Gastrocnemius medialis (tissue), 4 donors: ENCODE measurements around the gene SLC25A12. TPM values are rescaled to one million over a fixed set of nuclear protein-coding genes. Genes with fewer than 3 reads are reported as not detected.

Experiments used
- ATAC-seq, 2 donors: fragments of 150-250 bp; one replicate each; pipeline ENCODE4 v1.9.1; 2016
- DNase-seq, 2 donors: peaks; one replicate each; pipeline ENCODE4 v3.0.0-alpha.2; 2019
- H3K27ac ChIP-seq, 4 donors: fragments of 200-600 bp; sonication (generic); 1 replicate in 1 of 4; 2 replicates in 3 of 4; pipeline ENCODE4 v1.5.1; 2016 to 2018; ENCODE audit warnings: mild to moderate bottlenecking in 2 of 4, moderate library complexity in 1 of 4
- H3K27me3 ChIP-seq, 3 donors: fragments of 200-600 bp; sonication (generic) in 2 of 3; 1 replicate in 1 of 3; 2 replicates in 2 of 3; pipeline versions ENCODE4 v1.5.1 to v1.6.0; 2016 to 2019; ENCODE audit warnings: mild to moderate bottlenecking in 1 of 3, moderate library complexity in 1 of 3
- H3K36me3 ChIP-seq, 2 donors: fragments of 200-600 bp; sonication (generic) in 1 of 2; one replicate each; pipeline ENCODE4 v1.5.1; 2017 to 2018
- H3K4me1 ChIP-seq, 2 donors: fragments of 200-600 bp; sonication (generic) in 1 of 2; one replicate each; pipeline ENCODE4 v1.5.1; 2016 to 2017; ENCODE audit warnings: mild to moderate bottlenecking in 2 of 2
- H3K4me3 ChIP-seq, 4 donors: fragments of 200-600 bp; sonication (generic) in 3 of 4; 1 replicate in 1 of 4; 2 replicates in 3 of 4; pipeline ENCODE4 v1.5.1; 2016 to 2019; ENCODE audit warnings: mild to moderate bottlenecking in 2 of 4
- H3K9me3 ChIP-seq, 3 donors: fragments of 200-600 bp; sonication (generic) in 2 of 3; 1 replicate in 1 of 3; 2 replicates in 2 of 3; pipeline ENCODE4 v1.5.1; 2016 to 2019
- CTCF ChIP-seq, 5 experiments: fragments of 450-650 bp in 3 of 5; fragments of 200-600 bp in 2 of 5; sonication (generic) in 2 of 5; IDR thresholded peaks in 4 of 5; conservative IDR thresholded peaks in 1 of 5; 1 replicate in 4 of 5; 2 replicates in 1 of 5; pipeline ENCODE4 v1.5.1; 2016 to 2019; ENCODE audit warnings: antibody characterized with exemption in 5 of 5, mild to moderate bottlenecking in 3 of 5, moderate library complexity in 3 of 5
- POLR2A ChIP-seq, 2 donors: fragments of 450-650 bp; IDR thresholded peaks; one replicate each; pipeline ENCODE4 v1.6.1; 2017; ENCODE audit warnings: antibody characterized with exemption in 2 of 2, mild to moderate bottlenecking in 2 of 2, moderate library complexity in 2 of 2
- in situ Hi-C, 4 donors: fragments of 200-750 bp; cut with MboI; loops; one replicate each; pipeline versions ENCODE4 v1.15.0 to v1.8.0; 2017; ENCODE audit warnings: low sequenced_read_pairs in 4 of 4
- intact Hi-C: fragments of 100-400 bp; cut with DNase I; formaldehyde crosslinking; loops from one replicate; pipeline ENCODE4 v1.15.1; 2023; ENCODE audit warnings: low total_unique reads
- total RNA-seq, 4 donors: library from RNA; depleted of rRNA; stranded (reverse); fragments of >200 nt; gene quantifications; one replicate each; pipeline versions ENCODE4 v1.1.0 to v1.2.3, GENCODE V29; 2016

SLC25A12 gene
- total RNA-seq, 4 donors from 2014 or later: 54.2 to 91.3 (median 79.0) TPM

GRCh38 chr2:171921970-171922229, 27.9 kb upstream of the SLC25A12 start:
- peak; percentile 21 to 40 for ATAC-seq
- DNase-seq: no peak
- Histone ChIP-seq H3K27me3 (no peaks in the 10 kb centered on the region), H3K36me3 (peaks cover 0 to 2% of the 10 kb centered on the region in 2 donors), H3K27ac (peak overlapping the region; percentile 92 to 94 (median 93)), H3K4me3 (peak overlapping the region; percentile 58 to 94 (median 86)), H3K9me3 (no peaks in the 10 kb centered on the region), H3K4me1 (peaks cover 23 to 24% of the 10 kb centered on the region in 2 donors)
- in situ Hi-C loops: loop anchor here in 1 of 4 donors (25.0 kb wide), 1 partner anchor 640 kb away; the partner anchor contains the start of gene PDK1
- intact Hi-C loops: loop anchor here (1.0 to 5.0 kb wide), 3 partner anchors 28 to 633 kb away; partner anchors contain the start of genes DYNC1I2 and SLC25A12
- TF ChIP-seq POLR2A (IDR thresholded peaks at IDR 0.05) (no peak), CTCF (IDR thresholded peaks at IDR 0.05 in 4 of 5, conservative IDR thresholded peaks at IDR 0.05 in 1 of 5) (no peak)

GRCh38 chr2:171919453-171919852, 25.4 kb upstream of the SLC25A12 start:
- in situ Hi-C loops (loop anchor here in 1 of 4 donors (25.0 kb wide), 1 partner anchor 643 kb away; the partner anchor contains the start of gene PDK1), intact Hi-C loops (no loop called here)
- no peak overlapping the region for H3K4me3 ChIP-seq
- no peaks in the 10 kb centered on the region for H3K36me3 ChIP-seq
- ATAC-seq (no peak), DNase-seq (no peak)
- H3K27ac ChIP-seq: no peak overlapping the region
- no peaks in the 10 kb centered on the region for H3K9me3 ChIP-seq
- peaks cover 23% of the 10 kb centered on the region in 2 donors for H3K4me1 ChIP-seq
- TF ChIP-seq CTCF (IDR thresholded peaks at IDR 0.05 in 4 of 5, conservative IDR thresholded peaks at IDR 0.05 in 1 of 5) (no peak), POLR2A (IDR thresholded peaks at IDR 0.05) (no peak)
- H3K27me3 ChIP-seq: no peaks in the 10 kb centered on the region

- TF ChIP-seq POLR2A (IDR thresholded peaks at IDR 0.05) (no peak), CTCF (IDR thresholded peaks at IDR 0.05 in 4 of 5, conservative IDR thresholded peaks at IDR 0.05 in 1 of 5) (no peak)
- peak; percentile 39 for ATAC-seq
- H3K4me3 ChIP-seq: no peak overlapping the region
- H3K27me3 ChIP-seq: no peaks in the 10 kb centered on the region
- in situ Hi-C loops: loop anchor here in 1 of 4 donors (25.0 kb wide), 1 partner anchor 649 kb away; the partner anchor contains the start of gene PDK1
- peak overlapping the region; percentile 48 to 66 (median 59) for H3K27ac ChIP-seq
- no peaks in the 10 kb centered on the region for H3K9me3 ChIP-seq
- intact Hi-C loops: no loop called here
- no peak for DNase-seq
- H3K36me3 ChIP-seq: no peaks in the 10 kb centered on the region
- H3K4me1 ChIP-seq: no peaks in the 10 kb centered on the region
These were observed 19.5 kb upstream of the SLC25A12 start for GRCh38 chr2:171913517-171913916.

DNA sequence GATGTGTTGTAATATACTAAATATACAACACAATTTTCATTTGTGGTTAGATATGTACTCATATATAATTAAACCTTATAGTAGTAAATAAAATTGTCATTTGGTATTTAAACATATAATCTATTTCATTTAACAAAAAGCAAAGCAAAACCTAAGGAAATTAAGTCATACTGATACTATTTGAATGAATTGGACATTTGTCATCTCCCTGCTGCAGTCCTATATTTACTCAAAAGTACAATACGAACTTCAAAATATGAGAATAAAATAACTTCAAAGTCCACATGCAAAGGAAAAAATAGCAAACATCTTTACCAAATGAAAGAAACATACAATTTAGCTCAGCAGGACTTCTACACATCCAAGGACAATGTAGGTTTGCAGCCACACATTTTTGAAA, 16.4 kb upstream of the SLC25A12 start:
- no peak overlapping the region for H3K27ac ChIP-seq
- H3K36me3 ChIP-seq: no peaks in the 10 kb centered on the region
- intact Hi-C loops: no loop called here
- H3K4me1 ChIP-seq: no peaks in the 10 kb centered on the region
- TF ChIP-seq POLR2A (IDR thresholded peaks at IDR 0.05): no peak
- TF ChIP-seq CTCF (IDR thresholded peaks at IDR 0.05 in 4 of 5, conservative IDR thresholded peaks at IDR 0.05 in 1 of 5): no peak
- H3K27me3 ChIP-seq: no peaks in the 10 kb centered on the region
- no peak for DNase-seq
- in situ Hi-C loops: loop anchor here in 1 of 4 donors (25.0 kb wide), 1 partner anchor 652 kb away; the partner anchor contains the start of gene PDK1
- ATAC-seq: no peak
- no peak overlapping the region for H3K4me3 ChIP-seq
- no peaks in the 10 kb centered on the region for H3K9me3 ChIP-seq

- H3K4me1 ChIP-seq: no peaks in the 10 kb centered on the region
- in situ Hi-C loops: loop anchor here in 1 of 4 donors (25.0 kb wide), 1 partner anchor 653 kb away; the partner anchor contains the start of gene PDK1
- ATAC-seq (no peak), DNase-seq (no peak)
- no peaks in the 10 kb centered on the region for H3K36me3 ChIP-seq
- no peaks in the 10 kb centered on the region for H3K27me3 ChIP-seq
- no peaks in the 10 kb centered on the region for H3K9me3 ChIP-seq
- no peak overlapping the region for H3K27ac ChIP-seq
- intact Hi-C loops: no loop called here
- TF ChIP-seq POLR2A (IDR thresholded peaks at IDR 0.05): no peak
- no peak for TF ChIP-seq CTCF (IDR thresholded peaks at IDR 0.05 in 4 of 5, conservative IDR thresholded peaks at IDR 0.05 in 1 of 5)
- no peak overlapping the region for H3K4me3 ChIP-seq
These were observed 15.2 kb upstream of the SLC25A12 start for GRCh38 chr2:171909266-171909665.
